ENCODE results near the gene AMT. TPM values are rescaled to one million over a fixed set of nuclear protein-coding genes. Genes with fewer than 3 reads are reported as not detected.

The AMT gene
- total and polyA plus RNA-seq, 2 of the 13 experiments (the other 11 are each of a cell fraction or from before 2014, with no cell fraction given): 35.3 to 59.0 TPM

DNA sequence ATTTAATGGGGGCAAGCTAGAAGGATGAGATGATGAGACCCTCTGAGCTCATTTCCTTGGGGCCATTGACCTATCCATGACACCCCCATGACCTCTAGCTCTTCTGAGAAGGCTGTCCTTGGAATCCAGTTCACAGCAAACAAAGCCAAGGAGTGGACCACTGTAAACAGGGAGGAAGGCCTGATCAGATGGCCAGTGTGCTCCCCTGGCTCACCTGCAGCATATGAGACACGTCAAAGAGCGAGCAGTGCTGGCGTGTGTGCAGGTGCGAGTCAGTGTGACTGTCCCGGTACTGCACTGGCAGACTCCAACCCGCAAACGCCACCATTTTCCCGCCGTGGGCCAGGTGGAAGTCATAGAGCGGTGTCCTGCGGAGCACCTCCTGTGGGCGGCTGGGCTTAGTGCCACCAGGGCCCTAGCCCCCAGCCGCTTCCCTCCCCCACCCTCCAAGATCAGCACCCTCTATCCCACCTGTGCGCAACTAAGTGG lies 339 bp downstream of the AMT start (continued):
- TF ChIP-seq, protein P1, sequence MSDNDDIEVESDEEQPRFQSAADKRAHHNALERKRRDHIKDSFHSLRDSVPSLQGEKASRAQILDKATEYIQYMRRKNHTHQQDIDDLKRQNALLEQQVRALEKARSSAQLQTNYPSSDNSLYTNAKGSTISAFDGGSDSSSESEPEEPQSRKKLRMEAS (IDR thresholded peaks at IDR 0.05): peak; percentile 62
- 0 out of 2 replicates have a peak, but pooled peaks have one; percentile 46 for TF ChIP-seq RFXANK (CRISPR knock-in tag; IDR thresholded peaks at IDR 0.05)
- TF ChIP-seq, protein P2, sequence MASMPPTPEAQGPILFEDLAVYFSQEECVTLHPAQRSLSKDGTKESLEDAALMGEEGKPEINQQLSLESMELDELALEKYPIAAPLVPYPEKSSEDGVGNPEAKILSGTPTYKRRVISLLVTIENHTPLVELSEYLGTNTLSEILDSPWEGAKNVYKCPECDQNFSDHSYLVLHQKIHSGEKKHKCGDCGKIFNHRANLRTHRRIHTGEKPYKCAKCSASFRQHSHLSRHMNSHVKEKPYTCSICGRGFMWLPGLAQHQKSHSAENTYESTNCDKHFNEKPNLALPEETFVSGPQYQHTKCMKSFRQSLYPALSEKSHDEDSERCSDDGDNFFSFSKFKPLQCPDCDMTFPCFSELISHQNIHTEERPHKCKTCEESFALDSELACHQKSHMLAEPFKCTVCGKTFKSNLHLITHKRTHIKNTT (CRISPR knock-in tag; IDR thresholded peaks at IDR 0.05): no peak
- TF ChIP-seq SRY (CRISPR knock-in tag; IDR thresholded peaks at IDR 0.05): no peak
- no peak for TF ChIP-seq ZNF296 (CRISPR knock-in tag; conservative IDR thresholded peaks at IDR 0.05)
- 0 out of 2 replicates have a peak, but pooled peaks have one; percentile 21 for TF ChIP-seq ZNF768 (CRISPR knock-in tag; IDR thresholded peaks at IDR 0.05)
- TF ChIP-seq ZNF577 (CRISPR knock-in tag; IDR thresholded peaks at IDR 0.05; ENCODE audit: borderline replicate concordance, low read depth): no peak
- TF ChIP-seq, protein P3, sequence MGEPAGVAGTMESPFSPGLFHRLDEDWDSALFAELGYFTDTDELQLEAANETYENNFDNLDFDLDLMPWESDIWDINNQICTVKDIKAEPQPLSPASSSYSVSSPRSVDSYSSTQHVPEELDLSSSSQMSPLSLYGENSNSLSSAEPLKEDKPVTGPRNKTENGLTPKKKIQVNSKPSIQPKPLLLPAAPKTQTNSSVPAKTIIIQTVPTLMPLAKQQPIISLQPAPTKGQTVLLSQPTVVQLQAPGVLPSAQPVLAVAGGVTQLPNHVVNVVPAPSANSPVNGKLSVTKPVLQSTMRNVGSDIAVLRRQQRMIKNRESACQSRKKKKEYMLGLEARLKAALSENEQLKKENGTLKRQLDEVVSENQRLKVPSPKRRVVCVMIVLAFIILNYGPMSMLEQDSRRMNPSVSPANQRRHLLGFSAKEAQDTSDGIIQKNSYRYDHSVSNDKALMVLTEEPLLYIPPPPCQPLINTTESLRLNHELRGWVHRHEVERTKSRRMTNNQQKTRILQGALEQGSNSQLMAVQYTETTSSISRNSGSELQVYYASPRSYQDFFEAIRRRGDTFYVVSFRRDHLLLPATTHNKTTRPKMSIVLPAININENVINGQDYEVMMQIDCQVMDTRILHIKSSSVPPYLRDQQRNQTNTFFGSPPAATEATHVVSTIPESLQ (CRISPR knock-in tag; conservative IDR thresholded peaks at IDR 0.05): no peak
- TF ChIP-seq, protein P4, sequence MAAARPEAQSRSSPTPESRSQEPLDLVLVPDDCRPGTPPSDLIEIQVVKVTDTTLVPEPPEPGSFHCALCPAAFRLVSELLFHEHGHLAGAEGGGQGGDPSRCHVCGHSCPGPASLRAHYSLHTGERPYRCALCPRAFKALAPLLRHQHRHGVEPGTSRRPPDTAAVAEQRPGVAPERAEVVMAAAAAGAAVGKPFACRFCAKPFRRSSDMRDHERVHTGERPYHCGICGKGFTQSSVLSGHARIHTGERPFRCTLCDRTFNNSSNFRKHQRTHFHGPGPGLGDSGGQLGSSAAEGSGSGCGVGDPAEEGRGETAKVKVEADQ (CRISPR knock-in tag; IDR thresholded peaks at IDR 0.05; ENCODE audit: borderline replicate concordance): 0 out of 2 replicates have a peak, but pooled peaks have one; percentile 63
- no peak for TF ChIP-seq TEAD2 (CRISPR knock-in tag; IDR thresholded peaks at IDR 0.05)
- no peak for TF ChIP-seq MEIS1 (CRISPR knock-in tag; IDR thresholded peaks at IDR 0.05; ENCODE audit: borderline replicate concordance)
- TF ChIP-seq SMAD9 (CRISPR knock-in tag; IDR thresholded peaks at IDR 0.05): 0 out of 2 replicates have a peak, but pooled peaks have one; percentile 50
- TF ChIP-seq, protein P5, sequence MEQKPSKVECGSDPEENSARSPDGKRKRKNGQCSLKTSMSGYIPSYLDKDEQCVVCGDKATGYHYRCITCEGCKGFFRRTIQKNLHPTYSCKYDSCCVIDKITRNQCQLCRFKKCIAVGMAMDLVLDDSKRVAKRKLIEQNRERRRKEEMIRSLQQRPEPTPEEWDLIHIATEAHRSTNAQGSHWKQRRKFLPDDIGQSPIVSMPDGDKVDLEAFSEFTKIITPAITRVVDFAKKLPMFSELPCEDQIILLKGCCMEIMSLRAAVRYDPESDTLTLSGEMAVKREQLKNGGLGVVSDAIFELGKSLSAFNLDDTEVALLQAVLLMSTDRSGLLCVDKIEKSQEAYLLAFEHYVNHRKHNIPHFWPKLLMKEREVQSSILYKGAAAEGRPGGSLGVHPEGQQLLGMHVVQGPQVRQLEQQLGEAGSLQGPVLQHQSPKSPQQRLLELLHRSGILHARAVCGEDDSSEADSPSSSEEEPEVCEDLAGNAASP (CRISPR knock-in tag; IDR thresholded peaks at IDR 0.05; ENCODE audit: borderline replicate concordance): no peak
- TF ChIP-seq ZKSCAN5 (CRISPR knock-in tag; IDR thresholded peaks at IDR 0.05): no peak
- TF ChIP-seq, protein P6, sequence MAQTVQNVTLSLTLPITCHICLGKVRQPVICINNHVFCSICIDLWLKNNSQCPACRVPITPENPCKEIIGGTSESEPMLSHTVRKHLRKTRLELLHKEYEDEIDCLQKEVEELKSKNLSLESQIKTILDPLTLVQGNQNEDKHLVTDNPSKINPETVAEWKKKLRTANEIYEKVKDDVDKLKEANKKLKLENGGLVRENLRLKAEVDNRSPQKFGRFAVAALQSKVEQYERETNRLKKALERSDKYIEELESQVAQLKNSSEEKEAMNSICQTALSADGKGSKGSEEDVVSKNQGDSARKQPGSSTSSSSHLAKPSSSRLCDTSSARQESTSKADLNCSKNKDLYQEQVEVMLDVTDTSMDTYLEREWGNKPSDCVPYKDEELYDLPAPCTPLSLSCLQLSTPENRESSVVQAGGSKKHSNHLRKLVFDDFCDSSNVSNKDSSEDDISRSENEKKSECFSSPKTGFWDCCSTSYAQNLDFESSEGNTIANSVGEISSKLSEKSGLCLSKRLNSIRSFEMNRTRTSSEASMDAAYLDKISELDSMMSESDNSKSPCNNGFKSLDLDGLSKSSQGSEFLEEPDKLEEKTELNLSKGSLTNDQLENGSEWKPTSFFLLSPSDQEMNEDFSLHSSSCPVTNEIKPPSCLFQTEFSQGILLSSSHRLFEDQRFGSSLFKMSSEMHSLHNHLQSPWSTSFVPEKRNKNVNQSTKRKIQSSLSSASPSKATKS (CRISPR knock-in tag; IDR thresholded peaks at IDR 0.05): no peak
- TF ChIP-seq PHF5A (CRISPR knock-in tag; IDR thresholded peaks at IDR 0.05; ENCODE audit: low read depth, unreplicated experiment): no peak
- TF ChIP-seq SIX4 (CRISPR knock-in tag; IDR thresholded peaks at IDR 0.05): no peak
- TF ChIP-seq SP2 (CRISPR knock-in tag; IDR thresholded peaks at IDR 0.05): no peak; the same call in 1 of the 2 replicates
- TF ChIP-seq, protein P7, sequence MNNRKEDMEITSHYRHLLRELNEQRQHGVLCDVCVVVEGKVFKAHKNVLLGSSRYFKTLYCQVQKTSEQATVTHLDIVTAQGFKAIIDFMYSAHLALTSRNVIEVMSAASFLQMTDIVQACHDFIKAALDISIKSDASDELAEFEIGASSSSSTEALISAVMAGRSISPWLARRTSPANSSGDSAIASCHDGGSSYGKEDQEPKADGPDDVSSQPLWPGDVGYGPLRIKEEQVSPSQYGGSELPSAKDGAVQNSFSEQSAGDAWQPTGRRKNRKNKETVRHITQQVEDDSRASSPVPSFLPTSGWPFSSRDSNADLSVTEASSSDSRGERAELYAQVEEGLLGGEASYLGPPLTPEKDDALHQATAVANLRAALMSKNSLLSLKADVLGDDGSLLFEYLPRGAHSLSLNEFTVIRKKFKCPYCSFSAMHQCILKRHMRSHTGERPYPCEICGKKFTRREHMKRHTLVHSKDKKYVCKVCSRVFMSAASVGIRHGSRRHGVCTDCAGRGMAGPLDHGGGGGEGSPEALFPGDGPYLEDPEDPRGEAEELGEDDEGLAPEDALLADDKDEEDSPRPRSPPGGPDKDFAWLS (CRISPR knock-in tag; IDR thresholded peaks at IDR 0.05; ENCODE audit: borderline replicate concordance): 0 out of 2 replicates have a peak, but pooled peaks have one; percentile 61
- no peak for TF ChIP-seq MAFK (conservative IDR thresholded peaks at IDR 0.05 in 1 of 2, IDR thresholded peaks at IDR 0.05 in 1 of 2; ENCODE audit: low read length in 2 of 2)

All from HepG2 (cell line).